Stimulated activated CD8-positive, alpha-beta memory T cell treated with anti-CD3 and anti-CD28 coated beads, Interleukin-15, amount 100 ng/mL, for 4 hours (primary cell): ENCODE data around the gene HSPBP1.
"Not testable (repeated sequence)": the region's sequence is repeated elsewhere in the genome, so short reads cannot be mapped to it uniquely, and the experiment has no call there.

Experiments
- DNase-seq, 2 donors: peaks; one replicate each; pipeline ENCODE4 v3.0.0-alpha.2; 2020; ENCODE audit warnings: low read depth in 2 of 2

HSPBP1 gene

GRCh38 chr19:55239004-55239403 is 40.9 kb downstream of the HSPBP1 start:
- DNase-seq = no peak

GRCh38 chr19:55238030-55238429 is 41.9 kb downstream of the HSPBP1 start:
- DNase-seq = no peak

- no peak for DNase-seq
These were observed 46.9 kb downstream of the HSPBP1 start for GRCh38 chr19:55232986-55233385.

- DNase-seq = no peak
These were observed 47.7 kb downstream of the HSPBP1 start for GRCh38 chr19:55232286-55232602.

GRCh38 chr19:55231391-55232285 is 48.3 kb downstream of the HSPBP1 start:
- DNase-seq = no peak

GRCh38 chr19:55230780-55231179 is 49.1 kb downstream of the HSPBP1 start:
- no peak for DNase-seq

- no peak for DNase-seq
These were observed 49.6 kb downstream of the HSPBP1 start for GRCh38 chr19:55230329-55230728.

- DNase-seq = no peak
These were observed 50.1 kb downstream of the HSPBP1 start for GRCh38 chr19:55229789-55230182.

GRCh38 chr19:55229145-55229788 is 50.6 kb downstream of the HSPBP1 start:
- no peak for DNase-seq

- DNase-seq = no peak
These were observed 51.4 kb downstream of the HSPBP1 start, which contains the start of gene TMEM86B for GRCh38 chr19:55228403-55229031. TMEM86B (minus strand) TSS chr19:55228763; CDS start chr19:55228741, 22 bp downstream.

GRCh38 chr19:55228015-55228391 is 51.9 kb downstream of the HSPBP1 start:
- no peak for DNase-seq

GRCh38 chr19:55227241-55228014 is 52.5 kb downstream of the HSPBP1 start:
- DNase-seq = no peak

GRCh38 chr19:55226788-55227187 is 53.1 kb downstream of the HSPBP1 start:
- no peak for DNase-seq

- no peak for DNase-seq
These were observed 53.6 kb downstream of the HSPBP1 start for GRCh38 chr19:55226273-55226672.

- no peak for DNase-seq
These were observed 54.4 kb downstream of the HSPBP1 start for GRCh38 chr19:55225415-55225958.

- DNase-seq = not testable (repeated sequence)
These were observed 55.1 kb downstream of the HSPBP1 start for GRCh38 chr19:55224679-55225414.

GRCh38 chr19:55224038-55224665 is 55.8 kb downstream of the HSPBP1 start:
- no peak for DNase-seq

- no peak for DNase-seq
These were observed 56.4 kb downstream of the HSPBP1 start for GRCh38 chr19:55223291-55224037.

- DNase-seq = no peak
These were observed 59.4 kb downstream of the HSPBP1 start for GRCh38 chr19:55220525-55220924.
